RWPE2 (cell line): ENCODE data around the gene NSG1.

Source experiments
- ATAC-seq: fragments of 200-7000 bp; cut with Tn5 transposase; 3 replicates; pipeline ENCODE4 v1.9.1; 2021; ENCODE audit warnings: low read depth
- DNase-seq: peaks from one replicate; pipeline ENCODE4 v3.0.0-alpha.2; 2020; ENCODE audit warnings: low spot score
- H3K27ac ChIP-seq: fragments of 450-650 bp; 2 replicates; pipeline ENCODE4 v1.5.1; 2017; ENCODE audit warnings: mild to moderate bottlenecking; ENCODE audit not compliant: poor library complexity, severe bottlenecking
- H3K27me3 ChIP-seq: fragments of 250-450 bp; sonication (Bioruptor Pico); 2 replicates; pipeline ENCODE4 v1.5.1; 2021; ENCODE audit warnings: mild to moderate bottlenecking, moderate library complexity; ENCODE audit not compliant: insufficient read depth, poor library complexity, severe bottlenecking
- H3K36me3 ChIP-seq: fragments of 250-450 bp; sonication (Bioruptor Pico); 2 replicates; pipeline ENCODE4 v1.5.1; 2020; ENCODE audit warnings: low read depth, mild to moderate bottlenecking, moderate library complexity
- H3K4me1 ChIP-seq: fragments of 250-450 bp; sonication (Bioruptor Pico); 2 replicates; pipeline ENCODE4 v1.5.1; 2021; ENCODE audit warnings: mild to moderate bottlenecking, moderate library complexity; ENCODE audit not compliant: insufficient read depth, poor library complexity, severe bottlenecking
- H3K4me3 ChIP-seq: fragments of 250-450 bp; sonication (Bioruptor Pico); 2 replicates; pipeline ENCODE4 v1.5.1; 2021; ENCODE audit warnings: mild to moderate bottlenecking, moderate library complexity; ENCODE audit not compliant: severe bottlenecking
- H3K9me3 ChIP-seq: fragments of 250-450 bp; sonication (Bioruptor Pico); 2 replicates; pipeline ENCODE4 v1.5.1; 2021; ENCODE audit warnings: mild to moderate bottlenecking, moderate library complexity; ENCODE audit not compliant: severe bottlenecking
- TF ChIP-seq, protein P1 (sequence below): fragments of 450-650 bp; IDR thresholded peaks from one replicate; pipeline ENCODE4 v1.5.1; 2017; ENCODE audit warnings: mild to moderate bottlenecking, moderate library complexity; ENCODE audit not compliant: poor library complexity, severe bottlenecking

NSG1 gene

DNA sequence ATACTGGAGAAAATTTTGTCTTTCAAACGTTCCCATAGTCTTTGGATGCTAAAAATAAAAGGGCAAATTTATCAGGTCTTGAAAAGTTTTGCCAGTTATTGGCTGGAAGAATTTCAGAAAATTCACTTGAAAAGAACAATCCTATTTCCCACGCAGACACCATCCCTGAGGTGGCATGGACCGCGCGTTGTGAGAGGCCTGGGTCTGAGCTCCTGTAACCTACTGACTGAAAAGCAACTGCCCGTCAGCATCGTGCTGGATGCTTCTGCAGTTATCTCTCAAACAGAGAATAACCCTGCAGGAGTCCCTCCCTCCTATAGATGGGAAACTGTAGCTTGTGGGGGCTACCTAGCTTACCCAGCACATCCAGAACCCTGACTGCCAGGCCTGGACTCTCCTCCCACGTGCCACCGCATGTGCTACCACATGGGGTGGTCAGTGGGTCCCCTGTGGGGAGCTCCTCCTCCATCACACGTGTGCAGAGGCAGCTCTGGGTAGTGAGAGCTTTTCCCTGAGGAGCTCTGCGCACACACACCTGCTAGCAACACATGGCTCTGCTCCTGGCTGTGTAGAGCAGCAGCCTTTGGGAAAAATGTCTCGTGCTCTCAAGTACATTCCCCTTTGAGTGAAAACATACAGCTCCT is 36.1 kb downstream of the NSG1 start:
- TF ChIP-seq, protein P1, sequence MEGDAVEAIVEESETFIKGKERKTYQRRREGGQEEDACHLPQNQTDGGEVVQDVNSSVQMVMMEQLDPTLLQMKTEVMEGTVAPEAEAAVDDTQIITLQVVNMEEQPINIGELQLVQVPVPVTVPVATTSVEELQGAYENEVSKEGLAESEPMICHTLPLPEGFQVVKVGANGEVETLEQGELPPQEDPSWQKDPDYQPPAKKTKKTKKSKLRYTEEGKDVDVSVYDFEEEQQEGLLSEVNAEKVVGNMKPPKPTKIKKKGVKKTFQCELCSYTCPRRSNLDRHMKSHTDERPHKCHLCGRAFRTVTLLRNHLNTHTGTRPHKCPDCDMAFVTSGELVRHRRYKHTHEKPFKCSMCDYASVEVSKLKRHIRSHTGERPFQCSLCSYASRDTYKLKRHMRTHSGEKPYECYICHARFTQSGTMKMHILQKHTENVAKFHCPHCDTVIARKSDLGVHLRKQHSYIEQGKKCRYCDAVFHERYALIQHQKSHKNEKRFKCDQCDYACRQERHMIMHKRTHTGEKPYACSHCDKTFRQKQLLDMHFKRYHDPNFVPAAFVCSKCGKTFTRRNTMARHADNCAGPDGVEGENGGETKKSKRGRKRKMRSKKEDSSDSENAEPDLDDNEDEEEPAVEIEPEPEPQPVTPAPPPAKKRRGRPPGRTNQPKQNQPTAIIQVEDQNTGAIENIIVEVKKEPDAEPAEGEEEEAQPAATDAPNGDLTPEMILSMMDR: no peak
- no peaks in the 10 kb centered on the region for H3K27me3 ChIP-seq
- no peak for ATAC-seq
- H3K36me3 ChIP-seq: peaks cover 12% of the 10 kb centered on the region
- H3K4me1 ChIP-seq: no peaks in the 10 kb centered on the region
- DNase-seq: no peak
- no peaks in the 10 kb centered on the region for H3K9me3 ChIP-seq
- H3K27ac ChIP-seq: no peak overlapping the region
- no peak overlapping the region for H3K4me3 ChIP-seq

DNA sequence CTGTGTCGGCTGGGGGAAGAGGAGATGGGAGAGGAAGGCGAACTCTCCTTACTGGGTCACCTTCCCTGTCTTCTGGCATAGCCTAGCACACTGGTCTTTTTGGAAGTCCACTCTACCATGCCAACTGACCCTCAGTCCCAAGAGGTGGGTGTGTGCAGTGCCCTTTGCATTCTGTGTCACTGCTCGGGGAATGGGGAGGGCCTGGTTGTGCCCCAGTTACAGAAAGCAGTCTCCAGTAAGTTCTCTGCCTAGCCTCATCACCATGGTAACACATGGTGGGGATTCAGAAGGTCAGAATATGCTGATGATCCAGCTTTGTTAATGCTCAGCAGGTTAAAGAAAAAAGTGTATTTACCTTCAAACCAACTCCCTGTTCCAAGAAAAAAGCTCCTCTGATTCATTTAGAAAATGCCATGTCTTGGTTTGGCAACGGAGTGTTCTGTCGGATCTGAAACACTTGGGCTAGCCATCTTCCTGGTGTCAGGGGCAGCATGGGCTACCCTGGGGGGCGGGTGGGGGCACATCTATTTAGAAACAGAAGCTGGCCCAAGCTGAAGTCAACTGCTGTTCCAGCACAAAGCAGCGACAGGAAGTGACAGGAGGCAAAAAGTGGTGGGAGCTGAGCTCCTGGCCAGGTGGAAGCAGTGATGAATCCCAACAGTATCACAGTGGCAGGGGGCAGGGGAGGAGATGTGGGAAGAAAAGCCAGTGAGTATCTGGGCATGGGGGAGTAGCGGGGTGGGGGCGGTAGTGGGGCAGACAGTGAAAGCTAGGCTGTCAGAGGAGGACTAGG is 37.0 kb downstream of the NSG1 start:
- Histone ChIP-seq H3K27me3 (no peaks in the 10 kb centered on the region), H3K36me3 (peaks cover 6% of the 10 kb centered on the region), H3K9me3 (no peaks in the 10 kb centered on the region), H3K4me1 (no peaks in the 10 kb centered on the region), H3K4me3 (no peak overlapping the region), H3K27ac (no peak overlapping the region)
- DNase-seq (no peak), ATAC-seq (no peak)
- TF ChIP-seq, protein P1: no peak

DNA sequence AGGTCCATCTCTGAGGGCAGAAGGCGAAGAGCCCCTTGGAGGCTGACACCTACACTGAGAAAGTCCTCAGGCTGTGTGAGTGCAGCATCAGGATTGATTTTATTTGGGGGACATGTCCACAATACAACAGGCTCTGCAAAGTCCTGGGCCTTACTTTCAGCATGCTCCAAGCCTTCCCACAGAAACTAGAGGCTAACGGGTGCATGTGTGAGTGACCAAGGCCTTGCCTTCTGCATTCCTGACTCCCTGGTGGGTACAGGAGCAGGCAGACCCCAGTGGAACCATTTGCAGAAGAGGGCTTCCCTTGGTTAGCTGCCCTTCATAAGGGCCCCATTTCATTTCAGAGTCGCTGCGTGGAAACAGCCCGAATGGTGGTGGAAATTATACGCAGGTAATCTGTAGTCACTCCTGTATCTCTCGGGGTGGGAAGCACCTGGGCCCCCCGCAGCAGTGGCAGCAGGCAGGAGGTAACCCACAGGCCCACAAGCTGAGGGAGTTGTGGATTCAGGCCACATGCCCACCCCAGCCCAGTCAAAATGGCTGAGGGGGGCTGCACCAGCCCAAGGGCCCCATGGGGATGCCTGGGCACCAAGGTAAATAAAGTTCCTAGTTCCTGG is 37.7 kb downstream of the NSG1 start:
- H3K4me3 ChIP-seq: no peak overlapping the region
- peaks cover 4% of the 10 kb centered on the region for H3K36me3 ChIP-seq
- no peak for ATAC-seq
- no peaks in the 10 kb centered on the region for H3K4me1 ChIP-seq
- no peak for DNase-seq
- no peak overlapping the region for H3K27ac ChIP-seq
- no peaks in the 10 kb centered on the region for H3K9me3 ChIP-seq
- no peaks in the 10 kb centered on the region for H3K27me3 ChIP-seq
- TF ChIP-seq, protein P1: no peak

DNA sequence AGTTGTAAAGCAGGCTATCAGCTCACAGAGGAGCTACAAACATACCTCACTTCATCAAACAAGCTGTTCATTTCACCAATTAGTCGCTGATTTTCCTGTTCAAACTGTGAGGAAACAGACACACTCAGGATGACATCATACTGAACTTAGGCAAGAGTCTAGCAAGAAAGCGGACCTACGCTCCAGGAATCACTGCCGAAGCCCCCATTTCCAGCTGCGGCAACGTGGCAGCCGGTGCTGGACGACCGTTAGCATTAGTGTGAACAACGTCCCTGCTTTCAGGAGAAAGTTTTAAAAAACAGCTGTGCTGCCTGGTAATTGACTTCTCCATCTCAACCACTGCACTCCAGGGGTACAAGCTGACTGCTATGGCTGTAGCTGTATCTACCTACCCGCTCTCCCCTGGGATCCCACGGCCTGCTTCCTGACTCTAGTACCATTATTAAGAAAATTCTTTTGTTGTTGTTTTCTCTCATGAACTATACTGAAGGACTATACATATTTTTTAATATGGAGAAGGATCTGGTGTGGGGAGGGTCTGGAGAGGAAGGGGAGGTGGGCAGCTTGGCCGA is 38.3 kb downstream of the NSG1 start:
- no peak overlapping the region for H3K4me3 ChIP-seq
- no peak overlapping the region for H3K27ac ChIP-seq
- H3K36me3 ChIP-seq: peaks cover 4% of the 10 kb centered on the region
- TF ChIP-seq, protein P1: no peak
- no peak for ATAC-seq
- H3K27me3 ChIP-seq: no peaks in the 10 kb centered on the region
- H3K4me1 ChIP-seq: peaks cover under 1% of the 10 kb centered on the region
- H3K9me3 ChIP-seq: no peaks in the 10 kb centered on the region
- no peak for DNase-seq
